GM12873 (cell line): ENCODE data around the gene DEPP1.

Source experiments
- CTCF ChIP-seq: IDR thresholded peaks from 2 replicates; pipeline ENCODE4 v1.5.1; 2012; ENCODE audit warnings: low read depth, mild to moderate bottlenecking, moderate library complexity, low read length, control low read depth; ENCODE audit not compliant: insufficient read depth; ENCODE audit errors: missing control alignments

The DEPP1 gene

DNA sequence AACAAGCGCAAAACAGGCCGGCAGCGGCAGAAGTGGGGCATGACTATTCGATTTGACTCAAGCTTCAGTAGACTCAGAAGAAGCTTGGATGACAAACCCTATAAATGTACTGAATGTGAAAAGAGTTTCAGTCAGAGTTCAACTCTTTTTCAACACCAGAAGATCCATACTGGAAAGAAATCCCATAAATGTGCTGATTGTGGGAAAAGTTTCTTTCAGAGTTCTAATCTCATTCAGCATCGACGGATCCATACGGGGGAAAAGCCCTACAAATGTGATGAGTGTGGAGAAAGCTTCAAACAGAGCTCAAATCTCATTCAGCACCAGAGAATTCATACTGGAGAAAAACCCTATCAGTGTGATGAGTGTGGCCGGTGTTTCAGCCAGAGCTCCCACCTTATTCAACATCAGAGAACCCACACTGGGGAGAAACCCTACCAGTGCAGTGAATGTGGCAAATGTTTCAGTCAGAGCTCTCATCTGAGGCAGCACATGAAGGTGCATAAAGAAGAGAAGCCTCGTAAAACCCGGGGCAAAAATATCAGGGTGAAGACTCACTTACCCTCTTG is 24.9 kb upstream of the DEPP1 start:
- TF ChIP-seq CTCF = no peak

DNA sequence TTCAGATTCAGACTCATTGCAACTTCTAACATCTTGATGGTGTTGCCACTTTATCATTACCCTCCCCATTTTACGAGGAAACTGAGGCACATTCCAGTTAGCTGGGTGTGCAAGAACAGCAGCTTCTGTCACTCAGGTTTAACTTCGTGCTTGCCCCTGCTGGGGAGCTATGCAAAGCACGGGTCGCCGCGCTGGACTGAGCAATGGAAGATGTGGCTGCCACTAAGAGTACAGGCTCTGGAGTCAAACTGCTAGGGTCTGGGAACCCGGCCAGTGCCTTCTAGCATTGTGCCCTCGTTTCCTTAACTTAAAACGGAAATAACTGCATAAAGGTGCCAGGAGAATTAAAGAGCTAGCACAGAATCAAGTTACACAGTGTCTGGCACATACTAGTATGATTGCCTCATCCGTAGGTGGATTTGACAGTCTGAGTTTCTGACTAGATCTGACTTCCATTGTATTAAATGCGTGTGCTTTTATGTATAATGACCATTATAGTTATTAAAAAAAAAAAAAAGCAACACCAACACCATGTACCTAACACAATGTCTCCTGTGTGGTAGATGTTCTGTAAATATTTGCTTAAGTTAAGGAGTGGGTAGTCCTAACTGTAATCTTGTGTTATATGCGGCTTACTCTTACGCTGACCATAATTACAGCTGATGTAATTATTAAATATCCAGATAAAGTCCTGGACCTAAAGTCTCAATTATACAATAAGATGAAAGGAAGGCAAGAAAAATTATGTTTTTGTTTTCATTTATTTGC is 23.0 kb upstream of the DEPP1 start:
- TF ChIP-seq CTCF = peak; percentile 36

- TF ChIP-seq CTCF = peak; percentile 12
Observed at GRCh38 chr10:45000752-45001380, 22.3 kb upstream of the DEPP1 start, which contains the start of gene ZNF22. TSS of gene ZNF22 (plus strand) at chr10:45000923. CDS start at chr10:45003369, 2,446 bp downstream.

DNA sequence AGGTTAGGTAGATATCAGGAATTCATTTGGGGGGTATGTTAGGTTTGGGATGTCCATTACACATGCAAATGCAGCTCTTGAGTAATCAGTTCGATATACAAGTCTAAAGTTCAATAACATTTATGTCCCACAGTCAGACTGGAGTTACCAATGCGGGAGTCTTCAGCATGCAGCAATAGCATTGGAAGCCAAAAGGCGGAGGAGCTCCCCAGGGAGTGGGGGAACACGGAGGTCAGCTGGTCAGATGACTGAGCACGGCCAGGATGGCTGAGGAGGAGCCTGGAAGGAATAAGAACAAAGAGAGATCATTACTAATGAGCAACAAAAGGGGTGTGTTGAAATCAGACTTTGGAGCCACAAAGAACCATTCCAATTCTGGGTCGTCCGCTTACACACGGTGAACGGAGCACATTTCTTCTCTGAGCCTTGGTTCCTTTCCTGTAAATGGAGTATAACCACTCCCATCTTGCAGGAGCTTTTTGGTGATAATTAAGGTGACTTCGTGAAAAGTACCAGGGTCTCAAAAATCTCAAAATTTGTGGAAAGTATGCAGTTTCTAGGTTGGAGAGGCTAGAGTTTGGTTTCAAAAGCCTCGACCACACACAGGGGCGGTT is 21.6 kb upstream of the DEPP1 start:
- TF ChIP-seq CTCF = no peak

DNA sequence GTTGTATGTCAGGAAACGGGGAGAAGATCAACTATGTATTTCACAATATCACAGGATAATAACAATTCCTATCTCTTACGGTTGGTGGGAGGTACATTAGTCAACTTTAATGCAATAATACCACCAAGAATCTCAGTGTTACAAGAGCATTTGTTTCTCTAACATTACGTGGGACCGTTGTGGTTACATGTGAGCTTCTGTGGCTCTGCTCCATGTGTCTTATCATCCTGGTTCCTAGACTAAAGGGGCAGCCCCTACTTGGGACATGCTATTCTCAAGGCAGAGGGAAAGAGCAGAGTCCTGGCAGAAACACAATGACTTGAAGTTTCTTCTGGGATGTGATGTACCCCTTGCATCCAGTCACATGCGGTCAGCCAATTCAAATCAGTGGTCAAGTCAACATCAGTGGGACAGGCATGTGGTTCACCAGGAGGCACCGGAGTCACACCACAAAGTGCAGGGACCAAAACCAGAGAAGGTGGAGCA is 19.6 kb upstream of the DEPP1 start:
- TF ChIP-seq CTCF = no peak

DNA sequence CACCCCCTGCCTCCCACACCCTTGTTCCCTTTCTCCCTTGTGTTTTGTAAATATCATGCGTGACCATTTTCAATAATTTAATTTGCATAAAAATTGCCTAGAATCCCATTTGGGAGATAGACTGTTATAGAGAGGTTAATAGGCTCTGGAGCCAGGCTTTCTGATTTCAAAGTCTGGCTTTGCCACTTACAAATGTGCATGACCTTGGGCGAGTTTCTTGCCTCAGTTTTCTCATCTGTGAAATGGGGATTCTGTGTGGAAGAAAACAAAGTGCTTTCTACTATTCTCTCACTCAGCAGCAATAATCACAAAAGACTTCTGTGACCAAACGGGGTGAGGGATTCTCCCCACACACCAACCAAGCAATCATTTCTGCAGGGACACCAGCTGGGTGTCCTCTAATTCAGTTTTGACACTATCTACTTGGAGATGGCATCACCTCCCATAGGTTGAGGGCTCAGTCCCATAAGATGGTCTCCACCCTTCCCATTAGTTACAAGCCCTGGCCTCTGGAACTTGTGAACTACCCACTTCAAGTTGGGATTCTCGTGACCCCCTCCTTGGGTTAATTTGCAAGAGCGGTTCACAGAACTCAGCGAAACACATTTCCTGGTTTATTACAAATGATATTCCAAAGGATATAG is 18.6 kb upstream of the DEPP1 start:
- no peak for TF ChIP-seq CTCF
